ENCODE results near the gene ZNF784. TPM values are rescaled to one million over a fixed set of nuclear protein-coding genes. Genes with fewer than 3 reads are reported as not detected.

Gene ZNF784
- total and polyA plus RNA-seq, 2 of the 4 experiments (the other 2 are of a cell fraction) = 2.5 to 3.7 TPM

- peak within 1 kb of the TSS; percentile 76 for H3K27ac ChIP-seq (ENCODE audit: insufficient read depth, low read length)
- H3K9me1 ChIP-seq (ENCODE audit: insufficient read depth, low read length) = no peaks in the 10 kb centered on the region
- H2AK5ac ChIP-seq (ENCODE audit: low read depth, low read length) = peak within 1 kb of the TSS; percentile 97
- no peak within 1 kb of the TSS; the same call in 1 of the 2 replicates for H2BK120ac ChIP-seq (ENCODE audit: low read depth, low read length)
- peak within 1 kb of the TSS; percentile 74 for H3K4me3 ChIP-seq (ENCODE audit: insufficient read depth, low read depth, low read length)
- H3K36me3 ChIP-seq (ENCODE audit: control insufficient read depth, insufficient read depth, low read length) = peaks cover 14% of the 10 kb centered on the region
- H4K8ac ChIP-seq (ENCODE audit: low read depth in 2 of 2, low read length in 2 of 2) = peak within 1 kb of the TSS; percentile 89 to 96
- H4K20me1 ChIP-seq (ENCODE audit: insufficient read depth, low read length) = no peaks in the 10 kb centered on the region
- peak within 1 kb of the TSS; percentile 29 for H3K56ac ChIP-seq (ENCODE audit: extremely low read depth, insufficient read depth, low read length)
- WGBS, 2 experiments (ENCODE audit: extremely low coverage in 2 of 2, insufficient read length in 1 of 2) = 0% methylated on average over 7 of the region's 56 CpGs; no CpG with 5 or more reads in 1 of the 2 experiments
- H2BK5ac ChIP-seq (ENCODE audit: low read depth, low read length, poor library complexity, severe bottlenecking) = peak within 1 kb of the TSS; percentile 58
- no peak within 1 kb of the TSS for H2BK15ac ChIP-seq (ENCODE audit: low read depth, low read length)
- peaks cover 12% of the 10 kb centered on the region for H3K4me1 ChIP-seq (ENCODE audit: control insufficient read depth, insufficient read depth, low read length)
- no peaks in the 10 kb centered on the region for H3K27me3 ChIP-seq (ENCODE audit: control insufficient read depth, insufficient read depth, low read length)
- H3K79me1 ChIP-seq (ENCODE audit: low read depth in 1 of 2, low read length in 2 of 2) = peaks cover 29 to 77% of the 10 kb centered on the region in 2 experiments
- intact Hi-C loops (cut with micrococcal nuclease) (no loop called here), dilution Hi-C loops (cut with HindIII; ENCODE audit: low sequenced_read_pairs, unreplicated experiment) (no loop called here), in situ Hi-C loops (cut with MboI; ENCODE audit: low sequenced_read_pairs) (loop anchor here (25.0 kb wide), 2 partner anchors 356 to 531 kb away; partner anchors contain the start of genes BRSK1, HSPBP1 and PPP1R12C)
- peak within 1 kb of the TSS; percentile 96 for H2AK9ac ChIP-seq (replicated peaks; ENCODE audit: low read depth, low read length, poor library complexity)
- H2AFZ ChIP-seq (replicated peaks; ENCODE audit: low read length, poor library complexity) = peak within 1 kb of the TSS; percentile 85
- H3K9ac ChIP-seq (ENCODE audit: low read depth, low read length) = peak within 1 kb of the TSS; percentile 84
- CTCF ChIA-PET = interaction anchor here (0.8 kb wide), 1 partner anchor 39 kb away, joined by 4 read pairs; no protein-coding TSS in a partner anchor
- ATAC-seq (ENCODE audit: low read depth) = peak; percentile 42
- H3K4me2 ChIP-seq (ENCODE audit: low read depth, low read length) = peak within 1 kb of the TSS; percentile 93
- H4K5ac ChIP-seq (ENCODE audit: low read depth, low read length) = peak within 1 kb of the TSS; percentile 62
- peak within 1 kb of the TSS; percentile 83 for H3K4ac ChIP-seq (ENCODE audit: low read depth, low read length)
- H3K18ac ChIP-seq (ENCODE audit: low read depth, low read length) = peak within 1 kb of the TSS; percentile 5; the same call in 1 of the 2 replicates
- no peaks in the 10 kb centered on the region for H3K9me3 ChIP-seq (ENCODE audit: control insufficient read depth, insufficient read depth, low read length)
- BruUV-seq (replicated peaks) = no TSS peak
- POLR2A ChIA-PET (ENCODE audit: unreplicated experiment) = no interaction called here
- H4K91ac ChIP-seq (ENCODE audit: insufficient read depth, low read depth, low read length) = peak within 1 kb of the TSS; percentile 44
- peak within 1 kb of the TSS; percentile 89 for H3K14ac ChIP-seq (replicated peaks; ENCODE audit: low read depth, low read length)
- H3K23ac ChIP-seq (ENCODE audit: low read depth, low read length) = peak within 1 kb of the TSS; percentile 96
- DNase-seq = peak; percentile 78
- H2BK20ac ChIP-seq (ENCODE audit: low read depth, low read length) = no peak within 1 kb of the TSS; the same call in 1 of the 2 replicates
- TF ChIP-seq MAFK (IDR thresholded peaks at IDR 0.05; ENCODE audit: low read depth, low read length) (no peak), USF2 (IDR thresholded peaks at IDR 0.05; ENCODE audit: low read depth, low read length) (no peak), FOS (IDR thresholded peaks at IDR 0.05; ENCODE audit: low read depth, low read length) (no peak), RCOR1 (IDR thresholded peaks at IDR 0.05; ENCODE audit: insufficient replicate concordance, low read length) (peak; percentile 59), NFE2L2 (IDR thresholded peaks at IDR 0.05; ENCODE audit: low read depth, low read length) (no peak), CTCF (conservative IDR thresholded peaks at IDR 0.05; ENCODE audit: low read depth, low read length) (no peak; the same call in 1 of the 2 replicates), POLR2A (IDR thresholded peaks at IDR 0.05; ENCODE audit: low read depth, low read length) (peak; percentile 38; the same call in 1 of the 2 replicates), RFX5 (IDR thresholded peaks at IDR 0.05; ENCODE audit: low read depth, low read length) (peak; percentile 14; the same call in 1 of the 2 replicates), BHLHE40 (IDR thresholded peaks at IDR 0.05; ENCODE audit: low read depth, low read length) (peak; percentile 63; the same call in 1 of the 2 replicates), MAZ (IDR thresholded peaks at IDR 0.05; ENCODE audit: borderline replicate concordance, low read depth, low read length) (peak; percentile 97), ELK1 (IDR thresholded peaks at IDR 0.05; ENCODE audit: borderline replicate concordance, low read depth, low read length) (no peak), RAD21 (IDR thresholded peaks at IDR 0.05; ENCODE audit: low read length) (peak; percentile 12; the same call in 1 of the 2 replicates), MXI1 (IDR thresholded peaks at IDR 0.05; ENCODE audit: borderline replicate concordance, low read depth, low read length) (peak; percentile 90)
These were observed 18.9 kb upstream of the ZNF784 start, which contains the start of gene ZNF581 for GRCh38 chr19:55643003-55643886. Gene ZNF581, plus strand, starts transcription at chr19:55643649. Its CDS starts 923 bp downstream, at chr19:55644572.

Data from IMR-90 (cell line).